Epithelial cell of esophagus (primary cell): ENCODE results near the gene MRM3.
"Not testable (repeated sequence)": the region's sequence is repeated elsewhere in the genome, so short reads cannot be mapped to it uniquely, and the experiment has no call there.

Source experiments
- DNase-seq: peaks from one replicate; pipeline ENCODE4 v3.0.0; 2010; ENCODE audit warnings: low read depth
- H3K4me3 ChIP-seq: 2 replicates; pipeline ENCODE4 v1.5.1; 2011; ENCODE audit warnings: mild to moderate bottlenecking, low read length, control low read depth
- CTCF ChIP-seq: IDR thresholded peaks from 2 replicates; pipeline ENCODE4 v1.5.1; 2011; ENCODE audit warnings: low read depth, mild to moderate bottlenecking, low read length, control low read depth, inconsistent platforms; ENCODE audit not compliant: insufficient read depth; ENCODE audit errors: missing control alignments

Gene MRM3

GRCh38 chr17:830381-830780, 48.2 kb downstream of the MRM3 start:
- DNase-seq: no peak
- no peak for TF ChIP-seq CTCF
- no peak overlapping the region for H3K4me3 ChIP-seq

- DNase-seq: no peak
- H3K4me3 ChIP-seq: no peak overlapping the region
- no peak for TF ChIP-seq CTCF
These were observed 48.8 kb downstream of the MRM3 start for GRCh38 chr17:830950-831349.

- no peak for TF ChIP-seq CTCF
- DNase-seq: no peak
These were observed 52.0 kb downstream of the MRM3 start for GRCh38 chr17:834136-834535.

GRCh38 chr17:835263-835662, 53.1 kb downstream of the MRM3 start:
- no peak for TF ChIP-seq CTCF
- H3K4me3 ChIP-seq: no peak overlapping the region
- DNase-seq: peak; percentile 28

More at GRCh38 chr17:834136-834535, 52.0 kb downstream of the MRM3 start:
- no peak overlapping the region for H3K4me3 ChIP-seq

GRCh38 chr17:835721-836120, 53.6 kb downstream of the MRM3 start:
- not testable (repeated sequence) for DNase-seq, H3K4me3 ChIP-seq

- no peak overlapping the region for H3K4me3 ChIP-seq
- TF ChIP-seq CTCF: no peak
- no peak for DNase-seq
These were observed 54.0 kb downstream of the MRM3 start for GRCh38 chr17:836151-836550.

GRCh38 chr17:838486-838885, 56.3 kb downstream of the MRM3 start:
- TF ChIP-seq CTCF: no peak
- no peak for DNase-seq
- no peak overlapping the region for H3K4me3 ChIP-seq

- TF ChIP-seq CTCF: no peak
- no peak for DNase-seq
- H3K4me3 ChIP-seq: no peak overlapping the region
These were observed 59.2 kb downstream of the MRM3 start for GRCh38 chr17:841313-841712.
